HFF-Myc (cell line): ENCODE measurements around the gene GPR139.

Experiments used
- DNase-seq: peaks from one replicate; pipeline ENCODE4 v3.0.0-alpha.2; 2011; ENCODE audit warnings: low read depth; ENCODE audit errors: extremely low read depth
- H3K4me3 ChIP-seq: replicated peaks from 2 replicates; pipeline ENCODE4 v1.5.1; 2011; ENCODE audit warnings: low read depth, mild to moderate bottlenecking, control low read depth, low read length
- TF ChIP-seq, protein P1 (sequence below): IDR thresholded peaks from 2 replicates; pipeline ENCODE4 v1.5.1; 2012; ENCODE audit warnings: mild to moderate bottlenecking, low read depth, low read length, control low read depth; ENCODE audit errors: missing control alignments

GPR139 gene

DNA sequence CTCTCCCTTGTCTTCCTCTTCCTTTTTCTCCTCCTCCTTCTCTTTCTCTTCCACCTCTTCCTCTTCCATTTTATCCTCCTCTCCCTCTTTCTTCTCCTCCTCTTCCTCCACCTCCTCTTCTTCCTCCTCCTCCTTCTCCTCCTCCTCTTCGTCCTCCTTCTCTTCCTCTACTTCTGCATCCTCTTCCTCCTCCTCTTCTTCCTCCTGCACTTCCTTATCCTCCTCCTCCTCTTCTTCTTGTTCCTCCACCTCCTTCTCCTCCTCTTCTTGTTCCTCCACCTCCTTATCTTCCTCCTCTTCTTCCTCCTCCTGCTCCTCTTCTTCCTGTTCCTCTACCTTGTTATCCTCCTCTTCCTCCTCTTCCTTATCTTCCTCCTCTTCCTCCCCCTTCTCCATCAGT is 28.8 kb upstream of the GPR139 start:
- no peak for DNase-seq
- H3K4me3 ChIP-seq: no peak overlapping the region
- TF ChIP-seq, protein P1, sequence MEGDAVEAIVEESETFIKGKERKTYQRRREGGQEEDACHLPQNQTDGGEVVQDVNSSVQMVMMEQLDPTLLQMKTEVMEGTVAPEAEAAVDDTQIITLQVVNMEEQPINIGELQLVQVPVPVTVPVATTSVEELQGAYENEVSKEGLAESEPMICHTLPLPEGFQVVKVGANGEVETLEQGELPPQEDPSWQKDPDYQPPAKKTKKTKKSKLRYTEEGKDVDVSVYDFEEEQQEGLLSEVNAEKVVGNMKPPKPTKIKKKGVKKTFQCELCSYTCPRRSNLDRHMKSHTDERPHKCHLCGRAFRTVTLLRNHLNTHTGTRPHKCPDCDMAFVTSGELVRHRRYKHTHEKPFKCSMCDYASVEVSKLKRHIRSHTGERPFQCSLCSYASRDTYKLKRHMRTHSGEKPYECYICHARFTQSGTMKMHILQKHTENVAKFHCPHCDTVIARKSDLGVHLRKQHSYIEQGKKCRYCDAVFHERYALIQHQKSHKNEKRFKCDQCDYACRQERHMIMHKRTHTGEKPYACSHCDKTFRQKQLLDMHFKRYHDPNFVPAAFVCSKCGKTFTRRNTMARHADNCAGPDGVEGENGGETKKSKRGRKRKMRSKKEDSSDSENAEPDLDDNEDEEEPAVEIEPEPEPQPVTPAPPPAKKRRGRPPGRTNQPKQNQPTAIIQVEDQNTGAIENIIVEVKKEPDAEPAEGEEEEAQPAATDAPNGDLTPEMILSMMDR: no peak

GRCh38 chr16:20102021-20102420 is 28.3 kb upstream of the GPR139 start:
- DNase-seq: no peak
- TF ChIP-seq, protein P1: no peak
- H3K4me3 ChIP-seq: no peak overlapping the region

DNA sequence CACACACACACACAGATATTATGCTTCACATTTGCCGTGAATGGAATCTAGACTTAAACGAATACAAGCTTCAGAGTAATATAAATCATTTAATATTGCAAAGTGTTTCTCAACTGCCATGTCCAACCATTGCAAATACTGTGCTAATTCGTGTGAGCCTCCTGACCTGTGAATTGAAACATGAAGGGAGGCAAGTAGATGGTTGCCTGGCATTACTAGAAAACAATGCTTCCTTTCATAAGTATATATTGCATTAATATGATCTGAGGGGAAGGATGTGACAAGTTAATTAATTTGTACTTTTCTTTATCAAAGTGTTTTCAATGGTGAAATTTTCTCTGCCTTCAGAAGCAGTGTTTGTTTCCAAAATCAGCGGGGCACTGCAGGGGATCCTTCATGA is 25.7 kb upstream of the GPR139 start:
- no peak for DNase-seq
- H3K4me3 ChIP-seq: no peak overlapping the region
- TF ChIP-seq, protein P1: no peak

DNA sequence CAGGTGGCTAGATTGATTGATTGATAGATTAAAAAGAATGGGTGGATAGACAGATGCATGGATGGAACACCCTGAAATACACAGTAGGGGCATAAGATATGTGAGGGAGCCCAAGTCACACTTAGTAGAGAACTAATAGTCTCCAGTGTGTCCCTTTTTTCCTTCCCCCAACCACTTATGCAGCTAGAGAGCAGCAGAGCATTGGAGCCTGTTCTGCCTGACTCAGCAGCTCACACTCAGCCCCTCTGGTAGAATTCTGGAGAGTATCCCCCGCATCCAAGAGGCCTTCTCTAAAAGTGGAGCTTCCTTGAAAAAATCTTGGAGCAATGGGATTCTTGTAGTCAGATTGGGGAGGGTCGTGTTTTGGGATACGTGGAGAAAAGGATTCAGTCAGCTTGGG is 20.5 kb upstream of the GPR139 start:
- no peak for DNase-seq
- TF ChIP-seq, protein P1: no peak
- H3K4me3 ChIP-seq: no peak overlapping the region

DNA sequence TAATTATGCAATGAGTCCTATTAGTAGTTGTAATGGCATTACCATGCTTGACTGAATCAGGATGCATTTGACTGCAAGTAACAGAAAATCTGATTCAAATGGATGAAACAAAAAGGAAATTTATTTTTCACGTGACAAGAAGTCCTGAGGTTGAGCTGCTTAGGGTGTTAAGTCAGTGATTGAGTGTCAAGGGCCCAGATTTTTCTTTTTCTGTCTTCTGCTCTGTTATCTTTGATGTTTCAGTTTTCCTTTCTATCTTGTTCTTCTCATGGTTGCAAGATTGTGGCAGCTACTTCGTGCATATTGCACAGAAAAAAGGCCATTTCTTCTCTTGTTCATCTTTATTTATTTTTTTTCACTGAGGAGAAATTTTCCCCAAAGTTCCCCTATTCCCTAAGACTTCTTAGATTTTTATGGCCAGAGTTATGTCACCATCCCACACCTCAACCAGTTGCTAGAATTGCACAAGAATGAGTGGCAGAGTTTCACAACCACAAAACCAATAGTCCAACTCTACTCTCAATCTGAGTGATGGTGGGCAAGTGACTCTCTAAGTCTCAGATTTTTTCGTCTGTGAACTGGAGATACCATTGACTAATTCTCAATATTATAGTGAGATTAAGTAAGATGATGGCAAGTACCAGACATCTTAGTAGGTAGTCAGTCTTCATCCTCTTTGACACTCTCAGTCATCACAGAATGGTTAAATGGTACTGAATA is 15.7 kb upstream of the GPR139 start:
- DNase-seq: no peak
- H3K4me3 ChIP-seq: no peak overlapping the region
- TF ChIP-seq, protein P1: no peak

GRCh38 chr16:20084624-20085226 is 11.0 kb upstream of the GPR139 start:
- no peak for DNase-seq
- no peak overlapping the region for H3K4me3 ChIP-seq
- TF ChIP-seq, protein P1: no peak
